ENCODE results near the gene DPEP1.

DNA sequence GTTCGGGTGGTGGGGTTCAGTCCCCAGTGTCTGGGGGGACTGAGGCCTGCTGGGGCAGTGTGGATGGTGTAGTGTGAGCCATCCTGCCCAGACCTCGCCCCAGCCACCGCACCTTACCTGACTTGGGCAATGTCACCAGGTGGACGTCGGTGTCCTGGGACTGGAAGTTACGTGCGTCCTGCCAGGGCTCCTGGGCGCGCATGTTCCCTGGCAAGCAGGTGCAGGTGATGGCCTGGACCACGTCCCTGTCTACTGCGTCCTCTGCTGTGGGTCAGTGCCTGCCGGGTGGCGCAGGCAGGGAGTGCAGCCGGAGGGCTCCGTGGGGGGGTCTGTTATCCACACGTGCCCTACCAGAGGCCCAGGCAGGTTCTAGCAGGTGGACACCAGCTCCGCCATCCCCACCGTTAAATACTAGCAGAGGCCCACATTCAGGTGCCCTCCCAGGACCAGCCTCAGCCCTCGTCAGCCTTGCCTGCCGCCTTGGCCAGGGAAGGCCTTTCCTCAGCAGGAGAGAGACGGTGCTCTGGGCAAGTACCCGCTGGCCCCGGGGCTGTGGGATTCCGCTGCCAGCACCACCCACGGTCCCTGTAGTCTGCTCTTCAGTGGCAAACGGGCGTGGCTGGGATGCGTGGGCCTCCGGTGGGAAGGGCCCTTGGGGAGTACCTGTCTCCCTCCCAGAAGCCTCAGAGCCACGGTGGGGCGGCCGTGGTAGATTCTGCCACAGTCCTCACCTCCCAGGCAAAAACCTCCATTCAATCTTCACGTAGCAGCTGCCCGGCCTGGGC lies 8.1 kb upstream of the DPEP1 start:
- TF ChIP-seq POLR2AphosphoS5 (IDR thresholded peaks at IDR 0.05) (no peak), POLR2A (IDR thresholded peaks at IDR 0.05) (no peak), EP300 (IDR thresholded peaks at IDR 0.05) (no peak)
- TF ChIP-seq, protein P1, sequence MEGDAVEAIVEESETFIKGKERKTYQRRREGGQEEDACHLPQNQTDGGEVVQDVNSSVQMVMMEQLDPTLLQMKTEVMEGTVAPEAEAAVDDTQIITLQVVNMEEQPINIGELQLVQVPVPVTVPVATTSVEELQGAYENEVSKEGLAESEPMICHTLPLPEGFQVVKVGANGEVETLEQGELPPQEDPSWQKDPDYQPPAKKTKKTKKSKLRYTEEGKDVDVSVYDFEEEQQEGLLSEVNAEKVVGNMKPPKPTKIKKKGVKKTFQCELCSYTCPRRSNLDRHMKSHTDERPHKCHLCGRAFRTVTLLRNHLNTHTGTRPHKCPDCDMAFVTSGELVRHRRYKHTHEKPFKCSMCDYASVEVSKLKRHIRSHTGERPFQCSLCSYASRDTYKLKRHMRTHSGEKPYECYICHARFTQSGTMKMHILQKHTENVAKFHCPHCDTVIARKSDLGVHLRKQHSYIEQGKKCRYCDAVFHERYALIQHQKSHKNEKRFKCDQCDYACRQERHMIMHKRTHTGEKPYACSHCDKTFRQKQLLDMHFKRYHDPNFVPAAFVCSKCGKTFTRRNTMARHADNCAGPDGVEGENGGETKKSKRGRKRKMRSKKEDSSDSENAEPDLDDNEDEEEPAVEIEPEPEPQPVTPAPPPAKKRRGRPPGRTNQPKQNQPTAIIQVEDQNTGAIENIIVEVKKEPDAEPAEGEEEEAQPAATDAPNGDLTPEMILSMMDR (IDR thresholded peaks at IDR 0.05): no peak

Measured in upper lobe of left lung (tissue), 4 donors.